HCT116 (cell line): Measurements from ENCODE around the gene EDN2. TPM values are rescaled to one million over a fixed set of nuclear protein-coding genes. Genes with fewer than 3 reads are reported as not detected.

Source experiments
- ATAC-seq: fragments of 200-7000 bp; cut with Tn5 transposase; 2 replicates; pipeline ENCODE4 v1.9.1; 2020; ENCODE audit warnings: mild to moderate bottlenecking, moderate library complexity
- BruUV-seq: library from RNA; stranded (reverse); fragments of 400-500 nt; replicated peaks from 2 replicates; lab custom pipeline; 2021; lab: Mats Ljungman, UMichigan
- CTCF ChIA-PET: fragments of 300-600 bp; sonication (Branson Sonifier 250); formaldehyde crosslinking; loops from one replicate; lab custom pipeline; 2021; ENCODE audit warnings: antibody characterized with exemption; lab: Charles Lee
- POLR2A ChIA-PET: fragments of 300-600, 350-600 bp; sonication (Branson Sonifier 250); formaldehyde crosslinking; loops from one replicate; lab custom pipeline; 2021; ENCODE audit warnings: antibody characterized with exemption; lab: Charles Lee
- RAD21 ChIA-PET, 2 experiments: fragments of 300-600 bp; sonication (Branson Sonifier 250); formaldehyde crosslinking; loops; one replicate each; lab custom pipeline; 2023; ENCODE audit warnings: low total read pairs in 2 of 2; ENCODE audit not compliant: uncharacterized antibody in 2 of 2, unreplicated experiment in 2 of 2, low non-redundant PET in 1 of 2; lab: Charles Lee
- DNase-seq: peaks from one replicate; pipeline ENCODE4 v3.0.0-alpha.2; 2010; ENCODE audit warnings: low read depth, low spot score
- H2AFZ ChIP-seq: fragments of 200-600 bp; shearing (Covaris generic), sonication (generic); 2 replicates; pipeline ENCODE4 v1.6.1; 2017; ENCODE audit warnings: low read depth, mixed run types, mixed read lengths, antibody characterized with exemption, low read length; ENCODE audit not compliant: poor library complexity, severe bottlenecking
- H3K27ac ChIP-seq: 2 replicates; pipeline ENCODE4 v1.5.1; 2012; ENCODE audit warnings: low read depth, low read length
- H3K27me3 ChIP-seq: fragments of 200-600 bp; sonication (generic); 2 replicates; pipeline ENCODE4 v1.6.1; 2016; ENCODE audit warnings: mixed run types, low read length, mixed read lengths; ENCODE audit not compliant: insufficient read depth
- H3K36me3 ChIP-seq, 2 experiments: fragments of 200-500 bp in 1 of 2; fragments of 200-600 bp in 1 of 2; sonication (Bioruptor generic) in 1 of 2; sonication (generic) in 1 of 2; 2 replicates each; pipeline versions ENCODE4 v1.5.1 to v1.6.1; 2014 to 2016; ENCODE audit warnings: low read length in 2 of 2, inconsistent platforms in 1 of 2, mixed read lengths in 1 of 2, mixed run types in 1 of 2; ENCODE audit not compliant: insufficient read depth in 2 of 2, control insufficient read depth in 1 of 2
- H3K4me1 ChIP-seq, 2 experiments: fragments of 200-600 bp in 1 of 2; sonication (generic) in 1 of 2; 2 replicates each; pipeline versions ENCODE4 v1.5.1 to v1.6.1; 2012 to 2017; ENCODE audit warnings: low read length in 2 of 2, inconsistent platforms in 1 of 2, mild to moderate bottlenecking in 1 of 2, mixed read lengths in 1 of 2, mixed run types in 1 of 2, moderate library complexity in 1 of 2; ENCODE audit not compliant: insufficient read depth in 2 of 2, control insufficient read depth in 1 of 2
- H3K4me2 ChIP-seq: fragments of 200-600 bp; sonication (generic); 2 replicates; pipeline ENCODE4 v1.6.1; 2017; ENCODE audit warnings: mixed run types, low read length, mixed read lengths
- H3K4me3 ChIP-seq, 2 experiments: fragments of 200-600 bp in 1 of 2; sonication (generic) in 1 of 2; replicated peaks in 1 of 2; 2 replicates each; pipeline ENCODE4 v1.5.1; 2011 to 2016; ENCODE audit warnings: low read length in 2 of 2, control low read depth in 1 of 2, low read depth in 1 of 2, mild to moderate bottlenecking in 1 of 2, mixed read lengths in 1 of 2, mixed run types in 1 of 2
- H3K79me2 ChIP-seq: fragments of 200-600 bp; sonication (generic); 2 replicates; pipeline ENCODE4 v1.6.1; 2017; ENCODE audit warnings: mild to moderate bottlenecking, mixed run types, low read length, moderate library complexity, mixed read lengths; ENCODE audit not compliant: insufficient read depth
- H3K9ac ChIP-seq: fragments of 200-600 bp; sonication (generic); 2 replicates; pipeline ENCODE4 v1.6.1; 2016; ENCODE audit warnings: low read length, mixed read lengths
- H3K9me2 ChIP-seq: fragments of 200-600 bp; sonication (generic), shearing (Covaris generic); 2 replicates; pipeline ENCODE4 v1.6.1; 2017; ENCODE audit warnings: mixed run types, mild to moderate bottlenecking, moderate library complexity; ENCODE audit not compliant: insufficient read depth
- H3K9me3 ChIP-seq, 2 experiments: fragments of 200-500 bp in 1 of 2; fragments of 200-600 bp in 1 of 2; sonication (Bioruptor generic) in 1 of 2; sonication (generic) in 1 of 2; 2 replicates each; pipeline ENCODE4 v1.6.1; 2014 to 2017; ENCODE audit warnings: low read length in 2 of 2, mixed read lengths in 2 of 2, inconsistent platforms in 1 of 2, low read depth in 1 of 2, mild to moderate bottlenecking in 1 of 2, mixed run types in 1 of 2, moderate library complexity in 1 of 2; ENCODE audit not compliant: control insufficient read depth in 1 of 2, insufficient read depth in 1 of 2
- H4K20me1 ChIP-seq: fragments of 200-600 bp; sonication (generic), shearing (Covaris generic); 2 replicates; pipeline ENCODE4 v1.6.1; 2017; ENCODE audit warnings: mixed run types, mild to moderate bottlenecking, moderate library complexity; ENCODE audit not compliant: insufficient read depth
- CBX3 ChIP-seq: IDR thresholded peaks from 2 replicates; pipeline ENCODE4 v1.6.1; 2012; ENCODE audit warnings: low read depth
- EZH2 ChIP-seq: fragments of 200-600 bp; sonication (generic); IDR thresholded peaks from 2 replicates; pipeline ENCODE4 v1.6.1; 2017; ENCODE audit warnings: antibody characterized with exemption, mixed run types
- POLR2AphosphoS5 ChIP-seq: IDR thresholded peaks from 2 replicates; pipeline ENCODE4 v1.6.1; 2011; ENCODE audit warnings: mild to moderate bottlenecking, low read depth, low read length, moderate library complexity
- TCF7L2 ChIP-seq: IDR thresholded peaks from 2 replicates; pipeline ENCODE4 v1.7.0; 2011; ENCODE audit warnings: borderline replicate concordance, inconsistent platforms; ENCODE audit not compliant: insufficient read depth, insufficient read length; ENCODE audit errors: extremely low read depth
- YY1 ChIP-seq: IDR thresholded peaks from 2 replicates; pipeline ENCODE4 v1.6.1; 2011; ENCODE audit warnings: low read length, low read depth, moderate library complexity, mild to moderate bottlenecking; ENCODE audit not compliant: insufficient replicate concordance; ENCODE audit errors: extremely low read depth
- ZFX ChIP-seq: fragments of 450-650 bp; IDR thresholded peaks from 2 replicates; pipeline ENCODE4 v1.6.1; 2017
- intact Hi-C: fragments of 100-400 bp; cut with micrococcal nuclease; formaldehyde crosslinking; loops from 2 replicates; pipeline ENCODE4 v1.10.0; 2022
- total RNA-seq: library from RNA; stranded (reverse); gene quantifications from one replicate; pipeline ENCODE4 v1.2.1, GENCODE V29; 2021; ENCODE audit not compliant: unreplicated experiment

EDN2 gene
- total RNA-seq, 1 experiment from 2014 or later = not detected

DNA sequence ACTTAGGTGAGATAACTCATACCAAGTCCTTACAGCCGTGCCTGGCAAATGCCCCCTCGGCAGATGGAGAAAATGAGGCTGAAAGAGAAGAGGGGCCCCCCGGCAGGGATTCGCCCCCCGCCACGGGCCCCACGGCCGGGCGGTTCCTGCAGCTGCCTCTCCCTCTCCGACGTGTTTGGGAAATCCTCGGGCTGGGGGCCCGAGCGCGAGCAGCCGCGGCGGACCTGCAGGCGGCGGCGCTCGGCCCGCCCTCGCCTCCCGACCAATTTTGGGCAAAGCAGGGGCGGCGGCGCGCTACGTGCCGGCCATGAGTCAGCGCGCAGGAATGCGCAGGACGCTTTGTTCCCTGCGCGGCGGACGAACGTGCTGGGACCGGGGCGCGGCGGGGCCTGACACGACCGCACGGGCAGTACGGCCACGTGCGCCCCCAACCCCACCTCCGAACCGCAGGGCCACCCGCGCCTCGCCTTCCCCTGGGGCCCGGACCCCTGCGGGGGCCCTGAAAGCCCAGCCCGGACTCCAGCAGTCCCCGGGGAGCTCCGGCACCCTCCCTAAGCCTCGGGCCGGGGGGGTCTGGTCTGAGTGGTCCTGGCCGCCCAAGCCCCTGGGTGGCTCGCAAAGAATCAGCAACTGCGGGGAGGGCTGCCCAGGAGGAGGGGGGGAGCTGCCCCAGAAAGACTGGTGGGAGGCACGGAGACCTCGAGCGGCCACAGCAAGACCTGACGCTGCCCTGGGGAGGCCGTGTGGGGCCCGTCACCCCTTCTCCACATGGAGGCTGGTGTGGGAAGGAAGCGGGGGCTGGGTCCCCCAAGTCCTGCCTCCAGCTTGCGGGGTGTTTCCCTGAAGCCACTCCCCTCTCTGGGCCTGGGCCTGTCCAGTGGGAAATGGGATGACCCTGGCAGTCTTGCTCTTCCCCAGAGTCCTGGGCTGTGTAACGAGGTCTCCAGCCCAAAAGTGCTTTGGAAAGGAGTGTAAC lies 11.9 kb upstream of the EDN2 start:
- RAD21 ChIA-PET = no interaction called here
- Histone ChIP-seq H3K4me1 (peaks cover 70 to 99% of the 10 kb centered on the region in 2 experiments), H3K9ac (peak overlapping the region; percentile 75), H3K36me3 (no peaks in the 10 kb centered on the region), H3K27ac (peak overlapping the region; percentile 59), H3K79me2 (no peaks in the 10 kb centered on the region), H3K9me3 (no peaks in the 10 kb centered on the region), H3K4me3 (peak overlapping the region; percentile 27 to 58), H2AFZ (peak overlapping the region; percentile 84), H3K27me3 (no peaks in the 10 kb centered on the region)
- BruUV-seq = no TSS peak
- POLR2A ChIA-PET = no interaction called here
- intact Hi-C loops = no loop called here
- peak; percentile 69 for ATAC-seq
- TF ChIP-seq CBX3 (no peak), POLR2AphosphoS5 (0 out of 2 replicates have a peak, but pooled peaks have one; percentile 21), EZH2 (no peak), TCF7L2 (peak; percentile 99), ZFX (peak; percentile 22; the same call in 1 of the 2 replicates), YY1 (peak; percentile 47)
- TF ChIP-seq, all 23 proteins: peak for 4
- peak; percentile 73 for DNase-seq
- CTCF ChIA-PET = interaction anchor here (1.0 to 3.7 kb wide), 5 partner anchors 11 to 19 kb away, joined by 3 to 27 read pairs (median 4); partner anchors contain the start of gene EDN2
- Histone ChIP-seq H3K4me2 (peak overlapping the region; percentile 98), H4K20me1 (no peaks in the 10 kb centered on the region), H3K9me2 (no peaks in the 10 kb centered on the region)
